WTC11 (cell line): Measurements from ENCODE around the gene SLC36A4. TPM values are rescaled to one million over a fixed set of nuclear protein-coding genes. Genes with fewer than 3 reads are reported as not detected.

ENCODE experiments used
- ATAC-seq: fragments of 200-7000 bp; cut with Tn5 transposase; 2 replicates; pipeline ENCODE4 v1.10.0; 2021; ENCODE audit warnings: mild to moderate bottlenecking, moderate library complexity
- CTCF ChIA-PET: fragments of 300-600 bp; sonication (Branson Sonifier 250); formaldehyde crosslinking; loops from one replicate; lab custom pipeline; 2021; ENCODE audit warnings: antibody characterized with exemption; lab: Charles Lee
- POLR2A ChIA-PET: fragments of 350-600 bp; sonication (Branson Sonifier 250); formaldehyde crosslinking; loops from one replicate; lab custom pipeline; 2021; ENCODE audit warnings: antibody characterized with exemption; lab: Charles Lee
- DNase-seq: peaks from one replicate; pipeline ENCODE4 v3.0.0; 2021; ENCODE audit warnings: low spot score
- H3K27ac Mint-ChIP-seq: 2 replicates; pipeline ENCODE4 v1.8.0; 2021; ENCODE audit warnings: mixed read lengths
- H3K27me3 Mint-ChIP-seq: 2 replicates; pipeline ENCODE4 v1.8.0; 2021; ENCODE audit warnings: low read depth, mild to moderate bottlenecking, moderate library complexity, mixed read lengths
- H3K36me3 Mint-ChIP-seq: 2 replicates; pipeline ENCODE4 v1.8.0; 2021; ENCODE audit warnings: mixed read lengths
- H3K4me1 Mint-ChIP-seq: 2 replicates; pipeline ENCODE4 v1.8.0; 2022; ENCODE audit warnings: mixed read lengths
- H3K4me3 Mint-ChIP-seq: 2 replicates; pipeline ENCODE4 v1.8.0; 2021; ENCODE audit warnings: mild to moderate bottlenecking, moderate library complexity, mixed read lengths
- H3K9me3 Mint-ChIP-seq: 2 replicates; pipeline ENCODE4 v1.8.0; 2021; ENCODE audit warnings: mixed read lengths
- AR ChIP-seq: fragments of 250-450 bp; sonication (Bioruptor Pico); IDR thresholded peaks from 2 replicates; pipeline ENCODE4 v1.9.0; 2021; ENCODE audit warnings: mild to moderate bottlenecking
- CREB1 ChIP-seq: sonication (generic); formaldehyde crosslinking; IDR thresholded peaks from 2 replicates; pipeline ENCODE4 v1.8.0; 2023; ENCODE audit warnings: mild to moderate bottlenecking, missing genetic modification reagents
- CREM ChIP-seq: sonication (generic); formaldehyde crosslinking; IDR thresholded peaks from 2 replicates; pipeline ENCODE4 v1.8.1; 2022; ENCODE audit warnings: mild to moderate bottlenecking, missing genetic modification reagents, moderate library complexity
- E2F5 ChIP-seq: sonication (generic); formaldehyde crosslinking; IDR thresholded peaks from 2 replicates; pipeline ENCODE4 v1.8.1; 2022; ENCODE audit warnings: mild to moderate bottlenecking, moderate library complexity, missing genetic modification reagents
- ESRRA ChIP-seq: sonication (generic); formaldehyde crosslinking; IDR thresholded peaks from 2 replicates; pipeline ENCODE4 v1.8.1; 2022; ENCODE audit warnings: mild to moderate bottlenecking, missing genetic modification reagents, borderline replicate concordance
- GRHL2 ChIP-seq: fragments of 250-450 bp; sonication (Bioruptor Pico); IDR thresholded peaks from 2 replicates; pipeline ENCODE4 v1.8.0; 2022; ENCODE audit warnings: mild to moderate bottlenecking, moderate library complexity; ENCODE audit not compliant: insufficient replicate concordance, severe bottlenecking
- MAX ChIP-seq: sonication (generic); formaldehyde crosslinking; IDR thresholded peaks from 2 replicates; pipeline ENCODE4 v1.8.0; 2022; ENCODE audit warnings: mild to moderate bottlenecking, missing genetic modification reagents
- MYBL2 ChIP-seq: sonication (generic); formaldehyde crosslinking; IDR thresholded peaks from 2 replicates; pipeline ENCODE4 v1.8.1; 2023; ENCODE audit warnings: mild to moderate bottlenecking, moderate library complexity, missing genetic modification reagents
- NFYB ChIP-seq: sonication (generic); formaldehyde crosslinking; conservative IDR thresholded peaks from 2 replicates; pipeline ENCODE4 v1.8.0; 2022; ENCODE audit warnings: low read depth, missing genetic modification reagents
- NR1H2 ChIP-seq: sonication (generic); formaldehyde crosslinking; IDR thresholded peaks from 2 replicates; pipeline ENCODE4 v1.9.0; 2021; ENCODE audit warnings: mild to moderate bottlenecking, moderate library complexity, missing genetic modification reagents
- NR3C1 ChIP-seq: sonication (generic); formaldehyde crosslinking; conservative IDR thresholded peaks from 2 replicates; pipeline ENCODE4 v1.8.1; 2023; ENCODE audit warnings: low read depth, mild to moderate bottlenecking, missing genetic modification reagents
- OVOL2 ChIP-seq: fragments of 250-450 bp; sonication (Bioruptor Pico); IDR thresholded peaks from 2 replicates; pipeline ENCODE4 v1.9.0; 2021; ENCODE audit warnings: mild to moderate bottlenecking, borderline replicate concordance
- RELA ChIP-seq: sonication (generic); formaldehyde crosslinking; IDR thresholded peaks from 2 replicates; pipeline ENCODE4 v1.8.1; 2022; ENCODE audit warnings: missing genetic modification reagents, mild to moderate bottlenecking, borderline replicate concordance
- RORB ChIP-seq: fragments of 250-450 bp; sonication (Bioruptor Pico); IDR thresholded peaks from 2 replicates; pipeline ENCODE4 v1.9.0; 2021; ENCODE audit warnings: mild to moderate bottlenecking
- SMAD4 ChIP-seq: sonication (generic); formaldehyde crosslinking; IDR thresholded peaks from 2 replicates; pipeline ENCODE4 v1.8.0; 2022; ENCODE audit warnings: mild to moderate bottlenecking, missing genetic modification reagents
- TCF7 ChIP-seq: sonication (generic); formaldehyde crosslinking; IDR thresholded peaks from 2 replicates; pipeline ENCODE4 v1.8.0; 2022; ENCODE audit warnings: mild to moderate bottlenecking, low read depth, missing genetic modification reagents, moderate library complexity
- ZBTB21 ChIP-seq: sonication (generic); formaldehyde crosslinking; IDR thresholded peaks from 2 replicates; pipeline ENCODE4 v1.8.1; 2023; ENCODE audit warnings: mild to moderate bottlenecking, missing genetic modification reagents, borderline replicate concordance
- ZBTB43 ChIP-seq: sonication (generic); formaldehyde crosslinking; IDR thresholded peaks from 2 replicates; pipeline ENCODE4 v1.8.1; 2023; ENCODE audit warnings: mild to moderate bottlenecking, missing genetic modification reagents
- ZNF138 ChIP-seq: sonication (generic); formaldehyde crosslinking; conservative IDR thresholded peaks from 2 replicates; pipeline ENCODE4 v1.8.1; 2022; ENCODE audit warnings: mild to moderate bottlenecking, moderate library complexity, missing genetic modification reagents
- ZNF263 ChIP-seq: sonication (generic); formaldehyde crosslinking; IDR thresholded peaks from 2 replicates; pipeline ENCODE4 v1.8.1; 2022; ENCODE audit warnings: low read depth, mild to moderate bottlenecking, moderate library complexity, missing genetic modification reagents
- total RNA-seq: library from RNA; stranded (reverse); gene quantifications from 3 replicates; pipeline ENCODE4 v1.2.3, GENCODE V29; 2021

SLC36A4 gene
- total RNA-seq, 1 experiment from 2014 or later = 27.9 TPM

GRCh38 chr11:93192163-93192562 is 5.6 kb downstream of the SLC36A4 start:
- peak overlapping the region; percentile 51; the same call in 1 of the 2 replicates for H3K27ac Mint-ChIP-seq
- H3K4me3 Mint-ChIP-seq = peak overlapping the region; percentile 6; the same call in 1 of the 2 replicates
- ChIA-PET POLR2A (no interaction called here), CTCF (no interaction called here)
- H3K27me3 Mint-ChIP-seq = no peaks in the 10 kb centered on the region
- DNase-seq (peak; percentile 26), ATAC-seq (peak; percentile 97)
- H3K9me3 Mint-ChIP-seq = peaks cover 15% of the 10 kb centered on the region
- TF ChIP-seq GRHL2 (CRISPR knock-in tag) (no peak), TCF7 (no peak), CREM (CRISPR knock-in tag) (no peak), NR3C1 (no peak), E2F5 (CRISPR knock-in tag) (no peak), ZNF263 (no peak), NFYB (CRISPR knock-in tag) (no peak), ZBTB21 (no peak), SMAD4 (CRISPR knock-in tag) (no peak)
- H3K4me1 Mint-ChIP-seq = peaks cover 16% of the 10 kb centered on the region
- peaks cover 15% of the 10 kb centered on the region for H3K36me3 Mint-ChIP-seq

GRCh38 chr11:93189462-93189861 is 8.3 kb downstream of the SLC36A4 start:
- POLR2A ChIA-PET = no interaction called here
- no peaks in the 10 kb centered on the region for H3K27me3 Mint-ChIP-seq

More at GRCh38 chr11:93189462-93189861, 8.3 kb downstream of the SLC36A4 start:
- CTCF ChIA-PET = no interaction called here
- Mint-ChIP-seq H3K4me1 (peaks cover 8% of the 10 kb centered on the region), H3K36me3 (peaks cover 23% of the 10 kb centered on the region), H3K4me3 (no peak overlapping the region), H3K9me3 (peaks cover 23% of the 10 kb centered on the region), H3K27ac (no peak overlapping the region)
- ATAC-seq = no peak
- no peak for TF ChIP-seq AR (CRISPR knock-in tag)
- no peak for TF ChIP-seq RORB (CRISPR knock-in tag)
- TF ChIP-seq ZBTB43 = no peak
- TF ChIP-seq RELA (CRISPR knock-in tag) = no peak
- no peak for TF ChIP-seq MAX (CRISPR knock-in tag)
- TF ChIP-seq TCF7 = no peak
- TF ChIP-seq ZNF138 (CRISPR knock-in tag) = no peak
- TF ChIP-seq CREB1 (CRISPR knock-in tag) = no peak
- TF ChIP-seq NR1H2 = no peak
- TF ChIP-seq MYBL2 (CRISPR knock-in tag) = no peak
- no peak for TF ChIP-seq ESRRA (CRISPR knock-in tag)
- no peak for TF ChIP-seq OVOL2 (CRISPR knock-in tag)
- DNase-seq = no peak
